ENCODE measurements around the gene RFPL4AL1. TPM values are rescaled to one million over a fixed set of nuclear protein-coding genes. Genes with fewer than 3 reads are reported as not detected.
"Not testable (repeated sequence)": the region's sequence is repeated elsewhere in the genome, so short reads cannot be mapped to it uniquely, and the experiment has no call there.

Gene RFPL4AL1
- polyA plus RNA-seq, 1 experiment, result not detected

DNA sequence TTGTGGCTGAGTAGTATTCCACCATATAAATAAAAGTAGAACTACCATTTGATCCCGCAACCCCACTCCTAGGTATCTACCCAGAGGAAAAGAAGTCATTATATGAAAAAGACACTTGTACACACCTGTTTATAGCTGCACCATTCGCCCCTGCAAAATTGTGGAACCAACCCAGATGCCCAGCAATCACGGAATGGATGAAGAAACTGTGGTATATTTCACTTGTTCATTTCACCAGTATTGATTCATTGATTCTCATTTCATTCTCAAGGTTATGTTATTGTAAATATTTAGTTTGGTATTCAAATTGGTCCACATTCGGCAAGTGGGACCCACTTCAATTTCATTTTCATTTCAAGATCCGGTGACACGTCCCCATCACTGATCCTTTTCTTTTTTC is 18.2 kb upstream of the RFPL4AL1 start:
- DNase-seq (ENCODE audit: low read depth, low spot score), result no peak
- H3K27ac ChIP-seq (ENCODE audit: low read depth, low read length), result no peak overlapping the region
- peaks cover 14% of the 10 kb centered on the region for H3K9me3 ChIP-seq (ENCODE audit: control insufficient read depth, insufficient read depth, low read length)
- POLR2A ChIA-PET, result no interaction called here
- TF ChIP-seq, protein P1, sequence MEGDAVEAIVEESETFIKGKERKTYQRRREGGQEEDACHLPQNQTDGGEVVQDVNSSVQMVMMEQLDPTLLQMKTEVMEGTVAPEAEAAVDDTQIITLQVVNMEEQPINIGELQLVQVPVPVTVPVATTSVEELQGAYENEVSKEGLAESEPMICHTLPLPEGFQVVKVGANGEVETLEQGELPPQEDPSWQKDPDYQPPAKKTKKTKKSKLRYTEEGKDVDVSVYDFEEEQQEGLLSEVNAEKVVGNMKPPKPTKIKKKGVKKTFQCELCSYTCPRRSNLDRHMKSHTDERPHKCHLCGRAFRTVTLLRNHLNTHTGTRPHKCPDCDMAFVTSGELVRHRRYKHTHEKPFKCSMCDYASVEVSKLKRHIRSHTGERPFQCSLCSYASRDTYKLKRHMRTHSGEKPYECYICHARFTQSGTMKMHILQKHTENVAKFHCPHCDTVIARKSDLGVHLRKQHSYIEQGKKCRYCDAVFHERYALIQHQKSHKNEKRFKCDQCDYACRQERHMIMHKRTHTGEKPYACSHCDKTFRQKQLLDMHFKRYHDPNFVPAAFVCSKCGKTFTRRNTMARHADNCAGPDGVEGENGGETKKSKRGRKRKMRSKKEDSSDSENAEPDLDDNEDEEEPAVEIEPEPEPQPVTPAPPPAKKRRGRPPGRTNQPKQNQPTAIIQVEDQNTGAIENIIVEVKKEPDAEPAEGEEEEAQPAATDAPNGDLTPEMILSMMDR (IDR thresholded peaks at IDR 0.05; ENCODE audit: low read depth, low read length), result no peak
- CTCF ChIA-PET, result no interaction called here
- H3K27me3 ChIP-seq (ENCODE audit: control insufficient read depth, insufficient read depth, low read length), result no peaks in the 10 kb centered on the region
- no peak overlapping the region for H3K4me3 ChIP-seq (ENCODE audit: low read depth, low read length)

DNA sequence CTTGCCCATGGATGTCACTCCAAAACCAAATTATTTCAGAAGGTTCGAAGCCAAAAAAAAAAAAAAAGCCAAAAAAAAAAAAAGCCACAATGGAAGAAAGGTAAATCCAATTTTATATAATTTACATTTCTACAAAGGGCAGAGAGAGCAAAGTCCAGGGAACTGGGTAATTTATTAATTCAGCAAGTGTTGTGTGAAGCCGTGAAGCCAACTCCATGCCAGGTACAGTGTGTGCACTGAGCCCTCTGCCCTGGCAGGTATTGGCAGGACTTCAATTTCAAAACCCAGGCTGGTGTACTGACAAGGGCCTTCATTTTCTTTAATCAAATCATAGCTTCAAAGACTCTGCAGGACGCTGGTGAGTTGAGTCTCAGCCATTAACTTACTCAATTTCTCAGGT is 15.5 kb upstream of the RFPL4AL1 start:
- TF ChIP-seq, protein P1 (IDR thresholded peaks at IDR 0.05; ENCODE audit: low read depth, low read length), result no peak
- POLR2A ChIA-PET, result no interaction called here

DNA sequence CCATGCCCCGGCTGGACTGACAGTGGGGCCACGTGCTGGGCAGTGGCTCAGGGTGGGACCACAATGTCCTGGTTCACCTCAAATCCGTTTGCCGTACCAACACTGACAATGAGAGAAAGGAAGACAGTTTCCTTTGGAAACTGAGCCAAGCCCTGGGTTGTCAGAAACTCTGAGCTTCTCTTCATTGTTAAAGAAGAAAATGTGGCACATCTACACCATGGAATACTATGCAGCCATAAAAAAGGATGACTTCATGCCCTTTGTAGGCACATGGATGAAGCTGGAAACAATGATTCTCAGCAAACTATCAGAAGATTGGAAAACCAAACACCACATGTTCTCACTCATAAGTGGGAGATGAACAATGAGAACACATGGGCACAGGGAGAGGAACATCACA is 12.1 kb upstream of the RFPL4AL1 start:
- CTCF ChIA-PET; H3K27ac ChIP-seq (ENCODE audit: low read depth, low read length); POLR2A ChIA-PET; H3K27me3 ChIP-seq (ENCODE audit: control insufficient read depth, insufficient read depth, low read length); H3K4me3 ChIP-seq (ENCODE audit: low read depth, low read length); DNase-seq (ENCODE audit: low read depth, low spot score): not testable (repeated sequence)
- H3K9me3 ChIP-seq (ENCODE audit: control insufficient read depth, insufficient read depth, low read length), result peaks cover 11% of the 10 kb centered on the region

More for the DNA sequence above, 15.5 kb upstream of the RFPL4AL1 start:
- H3K27ac ChIP-seq (ENCODE audit: low read depth, low read length), result no peak overlapping the region
- no peak for DNase-seq (ENCODE audit: low read depth, low spot score)
- peaks cover 15% of the 10 kb centered on the region for H3K9me3 ChIP-seq (ENCODE audit: control insufficient read depth, insufficient read depth, low read length)
- H3K27me3 ChIP-seq (ENCODE audit: control insufficient read depth, insufficient read depth, low read length), result no peaks in the 10 kb centered on the region
- H3K4me3 ChIP-seq (ENCODE audit: low read depth, low read length), result no peak overlapping the region
- CTCF ChIA-PET, result no interaction called here

DNA sequence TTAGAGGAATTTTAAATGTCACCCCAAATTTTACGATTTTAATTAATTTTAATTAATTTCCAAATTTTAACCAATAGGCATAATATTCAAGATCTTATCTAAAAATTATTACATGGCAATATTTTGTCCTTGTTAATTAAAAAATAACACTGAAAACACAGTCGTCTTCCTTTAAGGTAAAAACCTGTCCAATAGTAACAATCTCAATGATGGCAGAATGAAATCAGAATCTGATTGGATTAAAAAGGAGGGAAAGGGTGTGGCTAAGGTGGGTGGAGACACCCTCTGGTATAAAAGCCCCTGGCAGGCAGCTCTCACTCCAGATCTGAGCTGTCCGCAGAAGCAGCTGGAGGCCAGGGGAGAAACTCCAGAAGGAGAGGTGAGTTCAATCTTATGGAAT is 10.1 kb upstream of the RFPL4AL1 start, which contains the start of gene RFPL4A:
Gene RFPL4A (plus strand): TSS at position 301 of the 400 bp plus-strand sequence. CDS start 2,704 bp downstream, outside the sequence.
- H3K27me3 ChIP-seq (ENCODE audit: control insufficient read depth, insufficient read depth, low read length); H3K4me3 ChIP-seq (ENCODE audit: low read depth, low read length); H3K27ac ChIP-seq (ENCODE audit: low read depth, low read length); CTCF ChIA-PET; DNase-seq (ENCODE audit: low read depth, low spot score); POLR2A ChIA-PET; H3K9me3 ChIP-seq (ENCODE audit: control insufficient read depth, insufficient read depth, low read length): not testable (repeated sequence)

DNA sequence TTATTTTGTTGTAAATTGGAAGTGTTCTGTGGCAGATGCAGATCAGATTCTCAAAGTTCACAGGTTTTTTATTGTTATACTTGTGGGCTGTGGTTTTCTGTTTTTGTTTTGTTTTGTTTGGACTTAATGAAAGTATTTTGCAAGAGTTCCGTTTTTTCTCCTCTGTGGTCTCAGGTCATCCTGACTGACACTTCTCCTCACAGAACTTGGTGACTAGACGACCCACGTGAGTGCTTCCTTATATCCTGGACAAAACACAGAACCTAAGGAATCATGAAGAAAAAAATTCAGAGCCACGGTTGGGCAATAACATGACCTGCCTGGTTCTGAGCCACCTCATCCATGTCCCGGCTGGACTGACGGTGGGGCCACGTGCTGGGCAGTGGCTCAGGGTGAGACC is 2.5 kb upstream of the RFPL4AL1 start:
- Histone ChIP-seq H3K4me3 (ENCODE audit: low read depth, low read length) (no peak overlapping the region), H3K27ac (ENCODE audit: low read depth, low read length) (no peak overlapping the region), H3K27me3 (ENCODE audit: control insufficient read depth, insufficient read depth, low read length) (no peaks in the 10 kb centered on the region), H3K9me3 (ENCODE audit: control insufficient read depth, insufficient read depth, low read length) (no peaks in the 10 kb centered on the region; the same call in none of the 2 replicates)
- CTCF ChIA-PET, result no interaction called here
- POLR2A ChIA-PET, result no interaction called here
- TF ChIP-seq, protein P1 (IDR thresholded peaks at IDR 0.05; ENCODE audit: low read depth, low read length), result no peak
- DNase-seq (ENCODE audit: low read depth, low spot score), result no peak

DNA sequence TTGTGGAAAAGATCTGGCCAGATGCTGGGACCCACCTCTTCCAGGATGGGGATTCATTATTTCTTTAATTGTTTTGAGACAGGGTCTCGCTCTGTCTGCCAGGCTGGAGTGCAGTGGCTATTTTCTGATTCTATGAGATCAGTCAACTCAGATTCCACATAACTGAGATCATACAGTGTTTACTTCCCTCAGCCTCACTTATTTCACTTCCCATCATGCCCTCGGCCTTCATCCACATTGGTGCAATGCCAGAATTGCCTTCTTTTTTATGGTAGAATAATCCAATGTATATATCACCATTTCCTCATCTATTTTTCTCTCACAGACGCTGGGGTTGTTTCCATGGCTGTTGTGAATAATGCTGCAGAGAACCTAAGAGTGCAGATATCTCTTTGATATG is 714 bp downstream of the RFPL4AL1 start:
- DNase-seq (ENCODE audit: low read depth, low spot score); H3K27me3 ChIP-seq (ENCODE audit: control insufficient read depth, insufficient read depth, low read length); H3K4me3 ChIP-seq (ENCODE audit: low read depth, low read length); H3K27ac ChIP-seq (ENCODE audit: low read depth, low read length); CTCF ChIA-PET; H3K9me3 ChIP-seq (ENCODE audit: control insufficient read depth, insufficient read depth, low read length); POLR2A ChIA-PET: not testable (repeated sequence)

DNA sequence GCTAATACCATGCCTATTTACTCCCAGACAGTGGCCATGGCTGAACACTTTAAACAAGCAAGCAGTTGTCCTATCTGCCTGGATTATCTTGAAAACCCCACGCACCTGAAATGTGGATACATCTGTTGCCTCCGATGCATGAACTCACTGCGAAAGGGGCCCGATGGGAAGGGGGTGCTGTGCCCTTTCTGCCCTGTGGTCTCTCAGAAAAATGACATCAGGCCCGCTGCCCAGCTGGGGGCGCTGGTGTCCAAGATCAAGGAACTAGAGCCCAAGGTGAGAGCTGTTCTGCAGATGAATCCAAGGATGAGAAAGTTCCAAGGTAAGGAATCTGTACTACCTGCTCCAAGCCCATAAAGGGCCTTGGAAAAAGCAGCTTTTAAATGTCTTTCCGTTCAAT is 8.6 kb downstream of the RFPL4AL1 start:
- Histone ChIP-seq H3K27ac (ENCODE audit: low read depth, low read length) (no peak overlapping the region), H3K9me3 (ENCODE audit: control insufficient read depth, insufficient read depth, low read length) (peaks cover 31% of the 10 kb centered on the region), H3K27me3 (ENCODE audit: control insufficient read depth, insufficient read depth, low read length) (no peaks in the 10 kb centered on the region), H3K4me3 (ENCODE audit: low read depth, low read length) (no peak overlapping the region)
- POLR2A ChIA-PET, result no interaction called here
- DNase-seq (ENCODE audit: low read depth, low spot score), result no peak
- CTCF ChIA-PET, result no interaction called here
- TF ChIP-seq, protein P1 (IDR thresholded peaks at IDR 0.05; ENCODE audit: low read depth, low read length), result no peak
